GM12892 (cell line): ENCODE measurements around the gene SPTBN1.

Experiments used
- POLR2A ChIP-seq: IDR thresholded peaks from 2 replicates; pipeline ENCODE4 v1.6.1; 2011; ENCODE audit warnings: low read depth, low read length, control low read depth
- POLR2AphosphoS5 ChIP-seq: IDR thresholded peaks from 2 replicates; pipeline ENCODE4 v1.6.1; 2011; ENCODE audit warnings: low read depth, low read length, control low read depth
- TAF1 ChIP-seq: IDR thresholded peaks from 2 replicates; pipeline ENCODE4 v1.6.1; 2011; ENCODE audit warnings: low read depth, mild to moderate bottlenecking, control low read depth, low read length, borderline replicate concordance

- TF ChIP-seq POLR2AphosphoS5 (no peak), POLR2A (no peak), TAF1 (no peak)
Observed at GRCh38 chr2:54666131-54666633, 210.1 kb downstream of the SPTBN1 start.
